GM23248 (cell line): Measurements from ENCODE around the gene FUT8. TPM values are rescaled to one million over a fixed set of nuclear protein-coding genes. Genes with fewer than 3 reads are reported as not detected.

Source experiments
- DNase-seq: peaks from one replicate; pipeline ENCODE4 v3.0.0-alpha.2; 2015
- H2AFZ ChIP-seq: fragments of 200-600 bp; sonication (generic); 2 replicates; pipeline ENCODE4 v1.6.1; 2016; ENCODE audit warnings: antibody characterized with exemption
- H3F3A ChIP-seq: fragments of 200-600 bp; sonication (generic); 2 replicates; pipeline ENCODE4 v1.6.1; 2016; ENCODE audit warnings: mild to moderate bottlenecking, antibody characterized with exemption, mixed run types; ENCODE audit not compliant: insufficient read depth
- H3K27ac ChIP-seq: fragments of 200-600 bp; sonication (generic); 2 replicates; pipeline ENCODE4 v1.5.1; 2016; ENCODE audit warnings: mild to moderate bottlenecking
- H3K27me3 ChIP-seq: fragments of 200-600 bp; sonication (generic); replicated peaks from 2 replicates; pipeline ENCODE4 v1.6.1; 2016; ENCODE audit warnings: mild to moderate bottlenecking; ENCODE audit not compliant: insufficient read depth
- H3K36me3 ChIP-seq: fragments of 200-600 bp; sonication (generic); 2 replicates; pipeline ENCODE4 v1.6.1; 2016; ENCODE audit warnings: low read depth, mild to moderate bottlenecking
- H3K4me1 ChIP-seq: fragments of 200-600 bp; sonication (generic); 2 replicates; pipeline ENCODE4 v1.6.1; 2016; ENCODE audit warnings: mild to moderate bottlenecking; ENCODE audit not compliant: insufficient read depth
- H3K4me2 ChIP-seq: fragments of 200-600 bp; sonication (generic); one replicate; pipeline ENCODE4 v1.6.1; 2016; ENCODE audit warnings: mild to moderate bottlenecking; ENCODE audit not compliant: unreplicated experiment
- H3K4me3 ChIP-seq: fragments of 200-600 bp; sonication (generic); 2 replicates; pipeline ENCODE4 v1.5.1; 2016; ENCODE audit warnings: mild to moderate bottlenecking
- H3K79me2 ChIP-seq: fragments of 200-600 bp; sonication (generic); 2 replicates; pipeline ENCODE4 v1.6.1; 2016; ENCODE audit warnings: mild to moderate bottlenecking; ENCODE audit not compliant: insufficient read depth
- H3K9ac ChIP-seq: fragments of 200-600 bp; sonication (generic); 2 replicates; pipeline ENCODE4 v1.6.1; 2016; ENCODE audit warnings: mild to moderate bottlenecking
- H3K9me2 ChIP-seq: fragments of 200-600 bp; sonication (generic); 2 replicates; pipeline ENCODE4 v1.6.1; 2016; ENCODE audit warnings: mixed run types, mild to moderate bottlenecking, moderate library complexity; ENCODE audit not compliant: insufficient read depth
- H3K9me3 ChIP-seq: fragments of 200-600 bp; sonication (generic); one replicate; pipeline ENCODE4 v1.6.1; 2017; ENCODE audit warnings: low read depth
- H4K20me1 ChIP-seq: fragments of 200-600 bp; sonication (generic); 2 replicates; pipeline ENCODE4 v1.6.0; 2016; ENCODE audit not compliant: insufficient read depth
- EZH2 ChIP-seq: fragments of 200-600 bp; sonication (generic); IDR thresholded peaks from 2 replicates; pipeline ENCODE4 v1.6.1; 2018; ENCODE audit warnings: antibody characterized with exemption, mild to moderate bottlenecking; ENCODE audit not compliant: insufficient read depth, poor library complexity, severe bottlenecking
- EZH2phosphoT487 ChIP-seq: fragments of 200-600 bp; sonication (generic); IDR thresholded peaks from 2 replicates; pipeline ENCODE4 v1.6.1; 2018; ENCODE audit warnings: antibody characterized with exemption, moderate library complexity, mild to moderate bottlenecking, low read depth; ENCODE audit not compliant: insufficient read depth
- WGBS, 2 experiments: methylation state at CpG; one replicate each; pipeline ENCODE4 v1.1.6; 2015 to 2017; ENCODE audit warnings: low lambda C conversion rate in 2 of 2, low coverage in 1 of 2; ENCODE audit errors: missing lambda C conversion rate in 2 of 2; 5-methylcytosine and 5-hydroxymethylcytosine counted together
- in situ Hi-C: fragments of 300-500 bp; cut with MboI; formaldehyde crosslinking; loops from 2 replicates; pipeline ENCODE4 v1.15.0; 2020
- polyA plus RNA-seq: library from polyadenylated mRNA; unstranded; fragments of >200 nt; fragmentation: Nextera tagmentation; extraction: Ambion mirVana; gene quantifications from 2 replicates; pipeline ENCODE4 v1.2.1, GENCODE V29; 2016
- total RNA-seq: library from RNA; depleted of rRNA; stranded (reverse); fragments of >200 nt; shearing (Covaris generic); gene quantifications from 2 replicates; pipeline ENCODE4 v1.2.3, GENCODE V29; 2014

The FUT8 gene
- total and polyA plus RNA-seq, 2 experiments from 2014 or later, result 40.0 to 60.6 TPM

DNA sequence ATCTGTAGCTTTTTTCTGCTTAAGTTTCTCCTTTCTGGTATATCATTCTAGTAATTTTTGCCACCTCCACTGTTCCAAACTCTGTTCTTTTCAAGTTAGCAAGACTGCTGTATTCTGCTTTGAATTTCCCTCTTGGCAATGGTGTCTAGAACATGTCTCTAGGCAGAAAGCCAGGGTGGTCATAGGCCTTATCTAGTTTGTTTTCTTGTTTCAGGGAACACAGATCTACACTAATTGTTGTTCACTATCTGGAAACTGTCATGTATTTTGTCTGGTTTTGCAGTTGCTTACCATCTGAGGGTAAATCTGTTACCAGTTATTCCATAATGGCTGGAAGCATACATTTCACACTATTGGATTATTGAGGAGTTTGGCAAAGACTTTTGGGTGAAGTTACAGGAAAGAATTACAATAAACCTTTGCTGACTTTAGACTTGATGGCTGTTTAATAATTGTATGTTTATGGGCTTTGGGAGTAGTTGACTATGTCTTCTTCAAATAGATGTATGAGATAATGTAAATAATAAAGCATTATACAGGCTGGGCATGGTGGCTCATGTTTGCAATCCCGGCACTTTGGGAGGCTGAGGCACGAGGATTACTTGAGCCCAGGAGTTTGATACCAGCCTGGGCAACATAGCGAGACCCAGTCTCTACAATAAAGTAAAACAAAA lies 41.4 kb downstream of the FUT8 start:
- Histone ChIP-seq H3K4me1 (no peaks in the 10 kb centered on the region), H3K27me3 (no peaks in the 10 kb centered on the region), H3K4me3 (no peak overlapping the region), H2AFZ (no peak overlapping the region), H3F3A (no peaks in the 10 kb centered on the region), H3K27ac (no peak overlapping the region), H3K9me2 (no peaks in the 10 kb centered on the region), H4K20me1 (no peaks in the 10 kb centered on the region), H3K79me2 (peaks cover 86% of the 10 kb centered on the region), H3K9ac (no peak overlapping the region), H3K36me3 (peaks cover 7% of the 10 kb centered on the region; the same call in 1 of the 2 replicates), H3K4me2 (no peak overlapping the region), H3K9me3 (no peaks in the 10 kb centered on the region)
- in situ Hi-C loops, result no loop called here
- WGBS, 2 experiments, result 95 to 96% methylated on average over 3 of the region's 3 CpGs
- no peak for TF ChIP-seq EZH2phosphoT487
- TF ChIP-seq EZH2, result no peak
- DNase-seq, result no peak

GRCh38 chr14:65456247-65456646 lies 43.7 kb downstream of the FUT8 start:
- no peaks in the 10 kb centered on the region for H3K27me3 ChIP-seq
- no peaks in the 10 kb centered on the region; the same call in 1 of the 2 replicates for H3K9me2 ChIP-seq
- H3K79me2 ChIP-seq, result peaks cover 65% of the 10 kb centered on the region
- H3K36me3 ChIP-seq, result peaks cover 10% of the 10 kb centered on the region; the same call in 1 of the 2 replicates
- DNase-seq, result no peak
- WGBS, 2 experiments, result 78 to 100% methylated on average over 1 of the region's 1 CpG
- no peak overlapping the region for H3K9ac ChIP-seq
- no peaks in the 10 kb centered on the region for H3K4me1 ChIP-seq
- no peaks in the 10 kb centered on the region for H3F3A ChIP-seq
- H3K4me2 ChIP-seq, result no peak overlapping the region
- H2AFZ ChIP-seq, result no peak overlapping the region
- H3K9me3 ChIP-seq, result no peaks in the 10 kb centered on the region
- no peak overlapping the region for H3K27ac ChIP-seq
- in situ Hi-C loops, result no loop called here
- no peak overlapping the region for H3K4me3 ChIP-seq
- no peaks in the 10 kb centered on the region for H4K20me1 ChIP-seq
- TF ChIP-seq EZH2phosphoT487 (no peak), EZH2 (no peak)

- 64 to 78% methylated on average over 2 of the region's 2 CpGs for WGBS, 2 experiments
Measured at GRCh38 chr14:65461730-65462129, 49.2 kb downstream of the FUT8 start.

GRCh38 chr14:65462411-65462810 lies 49.9 kb downstream of the FUT8 start:
- TF ChIP-seq EZH2phosphoT487, result no peak
- no peak for TF ChIP-seq EZH2
- H3K27ac ChIP-seq, result peak overlapping the region; percentile 24
- WGBS, 2 experiments, result 28 to 34% methylated on average over 3 of the region's 3 CpGs
- peaks cover 51% of the 10 kb centered on the region for H3K79me2 ChIP-seq
- DNase-seq, result peak; percentile 50
- H3K36me3 ChIP-seq, result peaks cover 10% of the 10 kb centered on the region; the same call in 1 of the 2 replicates
- H3K9me3 ChIP-seq, result no peaks in the 10 kb centered on the region
- no peak overlapping the region for H3K9ac ChIP-seq
- no peak overlapping the region for H3K4me3 ChIP-seq
- H3F3A ChIP-seq, result peaks cover 12% of the 10 kb centered on the region; the same call in 1 of the 2 replicates
- in situ Hi-C loops, result no loop called here
- H2AFZ ChIP-seq, result 0 out of 2 replicates have a peak overlapping the region, but pooled peaks have one; percentile 11
- H3K4me1 ChIP-seq, result peaks cover 23% of the 10 kb centered on the region
- no peaks in the 10 kb centered on the region for H4K20me1 ChIP-seq
- peak overlapping the region; percentile 57 for H3K4me2 ChIP-seq
- H3K9me2 ChIP-seq, result no peaks in the 10 kb centered on the region; the same call in 1 of the 2 replicates
- H3K27me3 ChIP-seq, result no peaks in the 10 kb centered on the region

More at GRCh38 chr14:65461730-65462129, 49.2 kb downstream of the FUT8 start:
- Histone ChIP-seq H3F3A (peaks cover 12% of the 10 kb centered on the region; the same call in 1 of the 2 replicates), H2AFZ (0 out of 2 replicates have a peak overlapping the region, but pooled peaks have one; percentile 11), H3K4me1 (peaks cover 23% of the 10 kb centered on the region), H3K9ac (no peak overlapping the region), H3K9me2 (no peaks in the 10 kb centered on the region; the same call in 1 of the 2 replicates), H3K9me3 (no peaks in the 10 kb centered on the region), H3K36me3 (peaks cover 10% of the 10 kb centered on the region; the same call in 1 of the 2 replicates), H3K27me3 (no peaks in the 10 kb centered on the region), H4K20me1 (no peaks in the 10 kb centered on the region), H3K4me2 (peak overlapping the region; percentile 57), H3K79me2 (peaks cover 51% of the 10 kb centered on the region), H3K4me3 (no peak overlapping the region), H3K27ac (peak overlapping the region; percentile 24; the same call in 1 of the 2 replicates)
- DNase-seq, result no peak
- in situ Hi-C loops, result no loop called here
- no peak for TF ChIP-seq EZH2phosphoT487
- TF ChIP-seq EZH2, result no peak
